ENCODE measurements around the gene PAPOLA. TPM values are rescaled to one million over a fixed set of nuclear protein-coding genes. Genes with fewer than 3 reads are reported as not detected.

PAPOLA gene
- total and polyA plus RNA-seq, 7 donors, result 55.5 to 141 (median 91.7) TPM

GRCh38 chr14:96567289-96567899, 65.2 kb downstream of the PAPOLA start:
- TF ChIP-seq, protein P1, sequence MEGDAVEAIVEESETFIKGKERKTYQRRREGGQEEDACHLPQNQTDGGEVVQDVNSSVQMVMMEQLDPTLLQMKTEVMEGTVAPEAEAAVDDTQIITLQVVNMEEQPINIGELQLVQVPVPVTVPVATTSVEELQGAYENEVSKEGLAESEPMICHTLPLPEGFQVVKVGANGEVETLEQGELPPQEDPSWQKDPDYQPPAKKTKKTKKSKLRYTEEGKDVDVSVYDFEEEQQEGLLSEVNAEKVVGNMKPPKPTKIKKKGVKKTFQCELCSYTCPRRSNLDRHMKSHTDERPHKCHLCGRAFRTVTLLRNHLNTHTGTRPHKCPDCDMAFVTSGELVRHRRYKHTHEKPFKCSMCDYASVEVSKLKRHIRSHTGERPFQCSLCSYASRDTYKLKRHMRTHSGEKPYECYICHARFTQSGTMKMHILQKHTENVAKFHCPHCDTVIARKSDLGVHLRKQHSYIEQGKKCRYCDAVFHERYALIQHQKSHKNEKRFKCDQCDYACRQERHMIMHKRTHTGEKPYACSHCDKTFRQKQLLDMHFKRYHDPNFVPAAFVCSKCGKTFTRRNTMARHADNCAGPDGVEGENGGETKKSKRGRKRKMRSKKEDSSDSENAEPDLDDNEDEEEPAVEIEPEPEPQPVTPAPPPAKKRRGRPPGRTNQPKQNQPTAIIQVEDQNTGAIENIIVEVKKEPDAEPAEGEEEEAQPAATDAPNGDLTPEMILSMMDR (IDR thresholded peaks at IDR 0.05), result peak; percentile 47
- Histone ChIP-seq H3K27me3 (ENCODE audit: insufficient read depth in 3 of 3, low read length in 2 of 3) (no peaks in the 10 kb centered on the region), H3K4me1 (no peaks in the 10 kb centered on the region), H3K36me3 (ENCODE audit: insufficient read depth in 1 of 2, low read depth in 1 of 2) (peaks cover 5 to 63% of the 10 kb centered on the region in 2 donors), H3K9me3 (no peaks in the 10 kb centered on the region), H3K4me3 (no peak overlapping the region), H3K27ac (no peak overlapping the region)
- intact Hi-C loops (cut with DNase I), result loop anchor here (1.0 to 10.0 kb wide), 2 partner anchors 174 to 263 kb away; no protein-coding TSS in a partner anchor
- WGBS, 3 donors, result 81 to 86% (median 83%) methylated on average over 3 of the region's 3 CpGs
- DNase-seq (no peak), ATAC-seq (peak in 1 of 4 donors; percentile 47)

DNA sequence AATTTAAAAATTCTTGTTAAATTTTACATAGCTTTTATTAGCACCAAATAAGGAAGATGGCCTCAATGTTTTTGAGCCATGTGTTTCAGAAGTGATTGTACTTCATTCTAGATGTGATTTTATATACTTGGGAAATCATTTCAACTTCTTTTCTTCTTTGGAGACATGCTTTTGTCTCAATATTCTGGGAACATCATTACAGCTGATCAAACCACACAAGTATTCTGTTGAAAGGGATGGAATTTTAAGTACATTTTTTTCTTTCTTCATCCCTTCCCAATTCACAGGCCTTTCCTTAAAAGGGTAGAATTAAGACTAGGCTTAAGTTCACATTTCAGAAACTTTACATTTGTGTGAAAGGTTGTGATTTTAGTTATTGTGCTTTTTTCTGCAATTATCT, 66.4 kb downstream of the PAPOLA start:
- Histone ChIP-seq H3K27me3 (ENCODE audit: insufficient read depth in 3 of 3, low read length in 2 of 3) (no peaks in the 10 kb centered on the region), H3K9me3 (no peaks in the 10 kb centered on the region), H3K4me3 (no peak overlapping the region), H3K36me3 (ENCODE audit: insufficient read depth in 1 of 2, low read depth in 1 of 2) (peaks cover 3 to 51% of the 10 kb centered on the region in 2 donors), H3K4me1 (no peaks in the 10 kb centered on the region), H3K27ac (no peak overlapping the region)
- intact Hi-C loops (cut with DNase I), result loop anchor here in 1 of 2 donors (10.0 kb wide), 1 partner anchor 264 kb away; no protein-coding TSS in a partner anchor
- ATAC-seq, result no peak
- no peak for DNase-seq
- TF ChIP-seq, protein P1 (IDR thresholded peaks at IDR 0.05), result no peak

DNA sequence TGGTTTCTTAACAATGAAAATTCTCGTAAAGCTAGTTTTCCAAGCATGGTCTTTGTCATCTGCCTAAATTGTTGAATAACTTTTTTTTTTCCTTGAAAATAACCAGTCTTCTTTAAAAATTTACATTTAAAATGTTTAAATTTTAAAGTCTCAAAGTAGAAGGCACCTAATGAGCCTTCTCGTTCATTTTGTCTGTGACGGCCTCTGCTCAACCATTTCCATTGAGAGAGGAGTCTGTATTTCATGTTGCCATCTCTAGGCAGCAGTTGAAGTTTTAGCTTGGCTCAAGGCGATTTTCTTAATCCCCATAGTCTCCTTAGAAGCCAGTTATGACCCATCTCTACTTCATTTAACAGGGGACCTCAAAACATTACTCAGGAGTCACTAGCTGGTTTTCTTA, 69.1 kb downstream of the PAPOLA start:
- Histone ChIP-seq H3K4me1 (peaks cover 14% of the 10 kb centered on the region), H3K4me3 (no peak overlapping the region), H3K27me3 (ENCODE audit: insufficient read depth in 3 of 3, low read length in 2 of 3) (no peaks in the 10 kb centered on the region), H3K36me3 (ENCODE audit: insufficient read depth in 1 of 2, low read depth in 1 of 2) (peaks cover 0 to 24% of the 10 kb centered on the region in 2 donors), H3K9me3 (no peaks in the 10 kb centered on the region), H3K27ac (no peak overlapping the region)
- DNase-seq (no peak), ATAC-seq (no peak)
- TF ChIP-seq, protein P1 (IDR thresholded peaks at IDR 0.05), result no peak
- intact Hi-C loops (cut with DNase I), result no loop called here
- 90 to 94% (median 92%) methylated on average over 4 of the region's 4 CpGs for WGBS, 3 donors

- TF ChIP-seq, protein P1 (IDR thresholded peaks at IDR 0.05), result no peak
- Histone ChIP-seq H3K36me3 (ENCODE audit: insufficient read depth in 1 of 2, low read depth in 1 of 2) (peaks cover 0 to 1% of the 10 kb centered on the region in 2 donors), H3K4me1 (peaks cover 14% of the 10 kb centered on the region), H3K27me3 (ENCODE audit: insufficient read depth in 3 of 3, low read length in 2 of 3) (no peaks in the 10 kb centered on the region), H3K4me3 (no peak overlapping the region), H3K27ac (no peak overlapping the region), H3K9me3 (no peaks in the 10 kb centered on the region)
- 93 to 96% (median 94%) methylated on average over 5 of the region's 5 CpGs for WGBS, 3 donors
- intact Hi-C loops (cut with DNase I), result no loop called here
- no peak for ATAC-seq
- DNase-seq, result no peak
Observed at GRCh38 chr14:96573473-96574100, 71.4 kb downstream of the PAPOLA start.

Measured in psoas muscle (tissue), 8 donors.